ENCODE results near the gene MGRN1.

The MGRN1 gene

DNA sequence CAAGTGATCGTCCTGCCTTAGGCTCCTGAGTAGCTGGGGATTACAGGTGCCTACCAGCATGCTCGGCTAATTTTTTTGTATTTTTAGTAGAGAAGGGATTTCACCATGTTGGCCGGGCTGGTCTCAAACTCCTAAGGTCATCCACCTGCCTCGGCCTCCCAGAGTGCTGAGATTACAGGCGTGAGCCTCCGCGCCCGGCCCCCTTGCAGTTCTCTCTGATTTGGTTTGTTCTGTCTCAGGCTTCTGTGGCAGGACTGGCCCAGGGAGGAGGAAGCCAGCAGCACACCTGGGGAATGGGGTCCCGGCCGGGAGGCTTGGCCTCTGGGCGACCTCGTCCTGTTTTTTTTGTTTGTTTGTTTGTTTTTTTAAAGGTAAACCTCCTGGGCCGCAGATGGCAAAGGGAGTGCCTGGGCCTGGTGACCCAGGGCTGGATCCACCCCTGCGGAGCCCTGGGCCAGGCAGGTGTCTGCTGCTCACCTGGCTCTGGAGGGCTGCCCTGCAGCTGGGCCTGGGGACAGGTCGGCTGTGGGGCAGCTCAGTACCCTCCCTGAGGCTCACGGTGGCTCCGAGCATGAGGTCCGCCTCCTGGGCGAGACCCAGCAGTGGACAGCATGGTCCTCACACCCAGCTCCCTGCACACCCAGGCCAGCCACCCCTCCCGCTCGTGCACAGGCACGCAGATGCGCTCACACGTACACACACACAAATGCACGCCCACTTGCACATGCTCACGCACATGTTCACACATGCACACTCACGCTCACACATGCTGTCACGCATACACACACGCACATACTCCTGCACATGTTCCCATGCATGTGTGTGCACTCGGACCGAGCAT lies 65.5 kb downstream of the MGRN1 start:
- no peak for DNase-seq

DNA sequence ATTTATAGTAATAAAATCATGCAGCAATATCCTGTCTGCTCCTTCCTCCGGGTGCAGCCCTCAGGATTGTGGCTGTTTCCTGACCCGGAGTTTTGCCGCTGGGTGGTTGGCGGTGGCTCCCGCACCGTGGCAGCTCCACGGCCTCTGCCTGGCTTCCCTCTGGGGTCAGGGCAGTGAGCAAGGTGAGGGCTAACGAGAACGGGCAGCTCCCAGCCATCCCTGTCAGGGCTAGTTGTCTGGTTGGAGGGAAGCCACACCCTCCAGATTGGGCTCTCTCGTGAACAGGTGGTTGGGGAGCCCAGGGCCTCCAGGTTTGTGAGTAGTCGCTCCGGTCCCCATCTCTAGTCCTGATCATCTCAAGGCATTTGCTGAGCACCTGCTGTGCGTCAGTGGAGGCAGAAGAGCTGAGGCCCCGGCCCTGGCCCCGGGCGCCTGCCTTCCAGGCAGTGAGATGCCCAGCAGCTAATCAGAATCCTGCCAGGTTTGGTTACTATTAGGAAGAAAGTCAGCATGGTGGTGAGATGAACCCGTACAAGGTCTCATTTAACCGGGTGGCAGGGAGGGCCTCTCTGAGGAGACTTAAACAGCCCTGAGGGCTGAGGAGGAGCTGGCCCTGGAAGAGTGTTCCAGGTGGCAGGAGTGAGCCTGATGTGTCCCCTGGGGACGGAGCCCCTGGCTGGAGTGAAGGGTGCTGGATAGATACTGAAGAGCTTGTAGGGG lies 66.5 kb downstream of the MGRN1 start:
- DNase-seq, result no peak

GRCh38 chr16:4691666-4692412 lies 67.2 kb downstream of the MGRN1 start:
- DNase-seq, result no peak

DNA sequence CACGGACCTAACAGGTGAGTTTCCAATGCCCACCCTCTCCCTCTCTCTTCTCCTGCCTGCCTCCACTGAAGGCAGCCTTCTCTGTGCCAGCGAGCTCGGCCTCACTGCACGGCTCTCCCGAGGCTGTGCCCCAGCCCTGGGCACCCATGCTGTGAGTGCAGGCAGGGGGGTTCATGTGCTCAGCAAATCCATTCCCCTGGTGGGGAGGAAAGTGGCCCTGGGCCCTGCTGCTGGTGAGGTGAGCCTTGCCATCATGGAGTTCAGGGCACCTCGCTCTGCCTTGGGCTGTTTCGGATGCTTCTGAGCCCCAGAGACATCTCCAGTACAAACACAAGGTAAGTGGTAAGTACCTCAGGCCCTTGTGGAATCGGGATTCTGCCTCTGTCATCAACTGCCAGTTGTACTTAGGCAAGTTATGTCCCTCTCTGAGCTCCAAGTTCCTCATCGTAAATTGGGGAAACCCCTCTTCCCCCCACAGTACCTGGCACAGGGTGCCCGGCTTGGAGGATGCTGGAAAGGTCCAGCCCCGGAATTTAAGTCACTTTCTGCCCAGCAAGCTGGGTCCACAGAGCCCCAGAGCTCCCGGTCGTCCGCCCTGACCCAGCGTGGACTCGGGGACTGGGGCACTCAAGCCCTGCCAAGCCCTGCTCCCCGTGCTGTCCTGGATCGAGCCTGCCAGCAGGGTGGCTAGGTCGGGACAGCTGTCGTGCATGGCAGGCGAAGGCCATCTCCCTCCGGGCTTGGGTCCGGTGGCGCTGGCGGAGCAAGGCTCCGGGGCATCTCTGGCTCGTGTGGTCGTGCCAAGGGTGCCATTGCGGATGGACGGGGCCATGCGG lies 68.1 kb downstream of the MGRN1 start:
- DNase-seq, result no peak

- DNase-seq, result peak; percentile 92 to 95
Measured at GRCh38 chr16:4693296-4693955, 68.8 kb downstream of the MGRN1 start, which contains the start of gene NUDT16L1. TSS of gene NUDT16L1 (plus strand) at chr16:4693562. CDS start at chr16:4693727, 165 bp downstream.

DNA sequence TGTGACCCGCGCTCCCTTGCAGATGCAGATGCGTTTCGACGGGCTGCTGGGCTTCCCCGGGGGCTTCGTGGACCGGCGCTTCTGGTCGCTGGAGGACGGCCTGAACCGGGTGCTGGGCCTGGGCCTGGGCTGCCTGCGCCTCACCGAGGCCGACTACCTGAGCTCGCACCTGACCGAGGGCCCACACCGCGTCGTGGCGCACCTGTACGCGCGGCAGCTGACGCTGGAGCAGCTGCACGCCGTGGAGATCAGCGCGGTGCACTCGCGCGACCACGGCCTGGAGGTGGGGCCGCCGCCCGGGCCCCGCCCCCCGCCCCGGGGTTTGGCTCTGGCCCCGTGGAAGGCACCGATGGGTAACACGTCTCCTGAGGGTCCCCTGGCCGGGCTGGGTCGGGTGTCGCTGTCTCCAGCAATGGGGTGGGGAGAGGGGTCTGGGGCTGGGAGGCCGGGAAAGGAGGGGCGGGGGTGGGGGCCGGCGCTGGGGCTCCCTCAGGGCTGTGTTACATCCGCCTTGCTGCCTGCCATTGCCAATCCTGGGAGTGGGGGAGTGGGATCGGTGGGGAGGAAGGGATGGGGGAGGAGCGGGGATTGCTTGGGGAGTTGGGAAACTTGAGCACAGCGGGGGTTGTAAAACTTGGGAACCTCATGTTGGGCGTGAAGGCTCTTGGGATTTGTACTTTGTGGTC lies 69.5 kb downstream of the MGRN1 start:
- DNase-seq, result no peak

DNA sequence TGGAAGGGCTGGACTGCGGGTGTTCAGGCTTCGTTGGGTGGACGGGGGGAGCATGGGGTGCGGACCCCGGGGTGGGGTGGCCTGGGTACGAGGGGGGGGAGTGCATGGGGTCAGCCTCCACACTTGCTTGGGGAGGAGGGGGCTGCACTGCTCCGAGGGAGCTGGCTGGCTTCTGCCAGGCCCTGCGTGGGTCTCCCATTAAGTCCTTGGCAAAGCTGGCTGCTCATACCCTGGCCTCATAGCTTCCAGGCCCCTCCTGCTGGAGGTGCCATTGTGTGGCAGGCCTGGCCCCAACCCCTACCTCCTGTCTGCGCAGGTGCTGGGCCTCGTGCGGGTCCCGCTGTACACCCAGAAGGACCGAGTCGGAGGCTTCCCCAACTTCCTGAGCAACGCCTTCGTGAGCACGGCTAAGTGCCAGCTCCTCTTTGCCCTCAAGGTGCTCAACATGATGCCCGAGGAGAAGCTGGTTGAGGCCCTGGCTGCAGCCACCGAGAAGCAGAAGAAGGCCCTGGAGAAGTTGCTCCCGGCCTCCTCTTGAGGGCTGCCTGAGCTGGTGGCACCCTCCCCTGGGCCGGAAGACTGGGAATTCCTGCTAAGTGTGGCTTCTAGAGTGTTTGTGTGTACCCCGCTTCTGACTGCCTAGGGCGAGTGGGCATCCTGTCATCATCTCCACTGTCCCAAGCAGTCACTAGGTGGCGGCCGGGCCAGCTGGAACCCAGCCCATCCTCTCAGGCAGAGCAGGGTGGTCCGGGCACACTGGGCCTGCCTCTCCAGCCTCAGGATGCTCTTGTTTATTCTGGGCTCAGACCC lies 70.2 kb downstream of the MGRN1 start:
- DNase-seq, result peak in 1 of 2 donors; percentile 41

DNA sequence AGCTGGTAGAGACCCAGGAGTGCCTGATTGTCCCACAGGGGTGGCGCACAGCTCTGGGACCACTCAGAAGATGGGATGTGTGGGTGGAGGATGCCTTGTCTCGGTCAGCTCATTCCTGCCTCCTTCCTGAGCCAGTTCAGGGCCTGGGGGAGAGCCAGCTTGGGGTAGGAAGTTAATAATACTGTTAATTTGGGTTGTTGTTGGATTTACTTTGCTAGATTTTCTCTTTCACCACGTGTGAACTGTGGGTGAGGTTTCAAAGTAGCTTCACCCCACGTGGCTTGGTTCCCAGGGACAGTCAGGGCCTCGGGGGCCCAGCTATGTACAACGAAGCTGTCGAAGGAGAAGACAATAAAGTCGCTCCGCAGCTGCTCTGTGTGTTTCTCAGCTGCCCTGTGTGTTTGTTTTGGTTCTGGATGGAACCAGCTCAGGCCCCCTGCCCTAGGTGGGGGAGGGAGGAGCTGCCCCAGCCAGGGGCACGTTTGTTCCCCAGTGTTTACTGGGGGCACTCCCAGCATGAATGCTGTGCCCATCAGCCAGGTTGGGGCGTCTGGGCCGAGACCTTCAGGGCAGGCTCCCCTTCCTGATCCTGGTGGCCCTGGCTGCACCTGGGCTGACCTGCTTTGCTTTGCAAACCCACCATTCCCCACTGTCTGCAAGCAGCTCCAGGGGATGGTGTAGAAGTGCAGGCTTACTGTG lies 71.0 kb downstream of the MGRN1 start:
- DNase-seq, result no peak

DNA sequence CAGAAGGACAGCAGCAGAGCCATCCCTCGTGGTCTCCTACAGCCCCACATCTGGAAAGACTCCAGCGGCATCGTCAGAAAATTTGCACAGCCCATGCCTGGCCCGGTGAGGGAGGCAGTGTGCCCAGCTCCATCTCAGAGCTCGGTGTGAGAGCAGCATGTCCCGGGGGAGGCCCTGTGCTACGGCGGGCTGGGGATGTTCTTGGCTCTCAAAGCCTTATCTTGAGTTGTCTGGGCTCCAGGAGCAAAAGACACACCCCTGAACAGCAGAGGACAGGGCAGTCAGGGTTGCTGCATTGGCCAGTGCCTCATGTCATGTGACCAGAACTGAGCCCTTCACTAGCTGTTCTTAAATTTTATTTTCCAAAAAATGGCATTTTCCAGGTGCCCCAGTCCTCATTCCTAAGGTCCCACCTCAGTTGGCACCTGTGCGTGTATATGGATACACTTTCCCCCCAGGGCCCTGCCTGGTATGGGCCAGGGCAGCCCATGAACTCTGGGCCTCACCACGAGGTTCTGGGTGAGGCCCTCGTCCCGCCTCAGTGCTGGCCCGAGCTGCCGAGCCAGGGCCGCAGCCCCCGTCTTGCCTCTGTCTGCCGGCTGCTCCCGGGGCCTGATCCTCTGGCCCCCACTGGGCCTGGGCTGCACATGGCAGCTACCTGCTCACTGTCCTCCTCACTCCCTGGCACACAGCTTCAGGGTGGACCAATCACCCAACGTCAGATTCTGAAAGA lies 71.7 kb downstream of the MGRN1 start:
- DNase-seq, result no peak

DNA sequence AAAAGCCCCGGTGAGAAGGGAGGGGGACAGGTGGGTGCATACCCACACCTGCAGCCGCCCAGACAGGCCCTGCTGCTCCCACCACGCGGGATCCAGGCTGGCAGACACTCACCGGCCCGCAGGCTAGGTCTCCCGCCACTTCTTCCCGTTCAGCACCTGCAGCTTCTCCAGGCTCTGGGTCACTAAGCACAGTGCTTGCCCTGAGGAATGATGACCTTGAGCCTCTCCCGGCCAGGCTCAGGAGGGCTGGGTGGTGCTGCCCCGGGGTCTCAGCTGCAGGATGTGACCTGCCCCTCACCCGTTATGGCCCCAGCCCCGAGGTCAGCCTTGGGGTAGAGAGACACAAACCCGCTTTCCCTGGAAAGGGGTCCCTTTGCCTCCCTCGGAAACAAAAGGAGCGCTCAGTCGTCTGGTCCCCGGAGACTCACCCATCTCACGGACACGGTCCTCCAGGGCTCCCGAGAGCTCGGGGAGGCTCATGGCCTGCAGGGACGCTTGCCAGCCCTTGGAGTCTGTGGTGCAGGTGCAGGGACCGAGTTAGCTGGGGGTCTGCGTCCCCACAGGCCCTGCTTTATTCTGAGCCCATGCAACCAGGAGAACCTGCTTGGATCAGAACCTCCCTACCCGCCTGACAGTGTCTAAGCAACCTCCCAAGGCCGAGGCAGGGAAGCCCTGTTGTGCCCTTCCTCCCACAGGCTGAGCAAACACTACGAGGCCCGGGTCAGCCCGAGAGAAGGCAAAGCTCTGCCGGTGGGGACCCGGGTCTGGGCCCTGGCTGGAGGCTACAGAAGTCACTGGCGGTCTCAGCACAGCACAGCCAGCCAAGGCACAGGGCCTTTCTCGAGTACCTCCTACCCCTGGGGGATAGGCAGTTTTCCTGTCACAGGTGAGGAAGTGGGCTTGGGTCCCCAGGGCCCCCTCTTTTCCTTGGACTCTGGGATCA lies 72.5 kb downstream of the MGRN1 start:
- DNase-seq, result no peak

GRCh38 chr16:4697848-4698291 lies 73.2 kb downstream of the MGRN1 start:
- DNase-seq, result no peak

GRCh38 chr16:4698321-4699045 lies 73.9 kb downstream of the MGRN1 start:
- no peak for DNase-seq

DNA sequence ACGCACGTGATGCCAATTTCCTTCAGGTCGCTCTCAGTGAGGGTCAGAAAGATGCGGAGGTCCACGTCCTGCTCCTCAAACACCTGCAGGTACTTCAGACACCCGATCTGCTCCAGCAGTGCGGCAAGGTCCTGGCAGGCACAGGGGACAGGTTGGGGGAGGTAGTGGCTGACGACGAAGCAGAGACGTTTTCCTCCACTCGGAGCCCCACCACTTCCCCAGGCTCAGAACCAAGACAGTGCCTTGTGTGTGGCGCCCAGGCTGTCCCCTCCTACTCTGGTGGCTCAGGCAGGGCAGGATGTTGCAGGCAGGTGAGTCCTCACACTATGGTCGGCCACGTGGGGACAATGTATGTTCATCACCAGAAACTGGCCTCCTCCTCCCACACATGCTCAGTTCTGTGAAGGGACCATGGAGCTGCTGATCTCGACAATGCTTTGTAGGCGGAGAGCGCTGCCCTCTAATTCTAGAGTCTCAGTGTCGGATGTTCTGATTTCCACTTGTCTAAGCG lies 74.5 kb downstream of the MGRN1 start:
- DNase-seq, result no peak

GRCh38 chr16:4700380-4700996 lies 75.9 kb downstream of the MGRN1 start:
- no peak for DNase-seq

GRCh38 chr16:4700997-4701743 lies 76.5 kb downstream of the MGRN1 start:
- DNase-seq, result no peak

All from hippocampal formation (tissue), 2 donors.